ENCODE data around the gene KCNIP4. TPM values are rescaled to one million over a fixed set of nuclear protein-coding genes. Genes with fewer than 3 reads are reported as not detected.

The KCNIP4 gene
- total RNA-seq, 1 donor: not detected

DNA sequence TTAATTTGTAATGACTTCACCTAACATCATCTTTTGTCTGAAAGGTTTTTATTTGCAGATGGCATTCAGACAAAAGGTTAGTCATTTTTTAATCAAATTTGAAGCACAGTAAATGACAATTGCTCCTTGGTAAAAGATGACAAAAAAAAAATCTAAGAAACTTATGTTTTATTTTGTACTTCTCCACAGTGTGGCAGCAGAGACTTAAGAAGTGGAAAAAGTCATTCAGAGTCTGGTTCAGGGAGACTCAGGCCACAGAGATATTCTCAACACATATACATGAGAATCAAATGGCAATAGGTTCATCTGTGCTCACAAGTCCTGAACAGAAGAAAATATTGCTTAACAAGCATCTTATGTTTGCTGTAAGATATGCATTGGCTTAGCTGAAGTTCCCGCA is 436.2 kb downstream of the KCNIP4 start:
- Histone ChIP-seq H3K9me3 (ENCODE audit: low read depth, low read length) (no peaks in the 10 kb centered on the region), H3K4me2 (ENCODE audit: insufficient read depth, low read length) (no peak overlapping the region), H3K36me3 (ENCODE audit: insufficient read depth, low read length) (no peaks in the 10 kb centered on the region), H2AFZ (ENCODE audit: low read length) (no peak overlapping the region), H4K20me1 (ENCODE audit: insufficient read depth, low read length) (no peaks in the 10 kb centered on the region), H3K27ac (ENCODE audit: low read depth, low read length) (no peak overlapping the region), H3K79me2 (ENCODE audit: insufficient read depth, low read length) (no peaks in the 10 kb centered on the region), H3K4me1 (ENCODE audit: insufficient read depth, low read length) (no peaks in the 10 kb centered on the region), H3K27me3 (ENCODE audit: insufficient read depth, low read length) (no peaks in the 10 kb centered on the region), H3K4me3 (ENCODE audit: insufficient read depth, low read length) (no peak overlapping the region)
- no peak for DNase-seq (ENCODE audit: insufficient read length, low spot score, missing footprints)
- TF ChIP-seq, protein P1, sequence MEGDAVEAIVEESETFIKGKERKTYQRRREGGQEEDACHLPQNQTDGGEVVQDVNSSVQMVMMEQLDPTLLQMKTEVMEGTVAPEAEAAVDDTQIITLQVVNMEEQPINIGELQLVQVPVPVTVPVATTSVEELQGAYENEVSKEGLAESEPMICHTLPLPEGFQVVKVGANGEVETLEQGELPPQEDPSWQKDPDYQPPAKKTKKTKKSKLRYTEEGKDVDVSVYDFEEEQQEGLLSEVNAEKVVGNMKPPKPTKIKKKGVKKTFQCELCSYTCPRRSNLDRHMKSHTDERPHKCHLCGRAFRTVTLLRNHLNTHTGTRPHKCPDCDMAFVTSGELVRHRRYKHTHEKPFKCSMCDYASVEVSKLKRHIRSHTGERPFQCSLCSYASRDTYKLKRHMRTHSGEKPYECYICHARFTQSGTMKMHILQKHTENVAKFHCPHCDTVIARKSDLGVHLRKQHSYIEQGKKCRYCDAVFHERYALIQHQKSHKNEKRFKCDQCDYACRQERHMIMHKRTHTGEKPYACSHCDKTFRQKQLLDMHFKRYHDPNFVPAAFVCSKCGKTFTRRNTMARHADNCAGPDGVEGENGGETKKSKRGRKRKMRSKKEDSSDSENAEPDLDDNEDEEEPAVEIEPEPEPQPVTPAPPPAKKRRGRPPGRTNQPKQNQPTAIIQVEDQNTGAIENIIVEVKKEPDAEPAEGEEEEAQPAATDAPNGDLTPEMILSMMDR (IDR thresholded peaks at IDR 0.05; ENCODE audit: extremely low read depth, low read depth, low read length): peak; percentile 22

DNA sequence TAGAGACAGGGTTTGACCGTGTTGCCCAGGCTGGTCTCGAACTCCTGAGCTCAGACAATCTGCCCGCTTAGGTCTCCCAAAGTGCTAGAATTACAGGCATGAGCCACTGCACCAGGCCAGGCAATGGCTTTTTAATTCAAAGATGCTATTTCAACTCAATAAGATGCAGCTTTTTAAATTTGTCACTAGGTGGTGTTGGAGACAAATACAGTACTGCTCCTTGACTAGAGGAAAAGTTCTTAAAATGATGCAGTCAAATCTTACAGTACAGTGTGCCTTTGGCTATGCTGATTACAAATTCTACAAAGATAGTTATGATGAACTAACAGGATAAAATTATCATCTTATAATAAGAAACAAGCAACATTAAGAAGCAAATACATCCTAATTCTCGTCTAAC is 441.1 kb downstream of the KCNIP4 start:
- Histone ChIP-seq H2AFZ (ENCODE audit: low read length) (no peak overlapping the region), H3K4me2 (ENCODE audit: insufficient read depth, low read length) (no peak overlapping the region), H3K27ac (ENCODE audit: low read depth, low read length) (no peak overlapping the region), H3K36me3 (ENCODE audit: insufficient read depth, low read length) (no peaks in the 10 kb centered on the region), H4K20me1 (ENCODE audit: insufficient read depth, low read length) (no peaks in the 10 kb centered on the region), H3K4me3 (ENCODE audit: insufficient read depth, low read length) (no peak overlapping the region), H3K4me1 (ENCODE audit: insufficient read depth, low read length) (no peaks in the 10 kb centered on the region), H3K79me2 (ENCODE audit: insufficient read depth, low read length) (no peaks in the 10 kb centered on the region), H3K9me3 (ENCODE audit: low read depth, low read length) (no peaks in the 10 kb centered on the region), H3K27me3 (ENCODE audit: insufficient read depth, low read length) (no peaks in the 10 kb centered on the region)
- no peak for DNase-seq (ENCODE audit: insufficient read length, low spot score, missing footprints)
- TF ChIP-seq, protein P1 (IDR thresholded peaks at IDR 0.05; ENCODE audit: extremely low read depth, low read depth, low read length): peak; percentile 13

DNA sequence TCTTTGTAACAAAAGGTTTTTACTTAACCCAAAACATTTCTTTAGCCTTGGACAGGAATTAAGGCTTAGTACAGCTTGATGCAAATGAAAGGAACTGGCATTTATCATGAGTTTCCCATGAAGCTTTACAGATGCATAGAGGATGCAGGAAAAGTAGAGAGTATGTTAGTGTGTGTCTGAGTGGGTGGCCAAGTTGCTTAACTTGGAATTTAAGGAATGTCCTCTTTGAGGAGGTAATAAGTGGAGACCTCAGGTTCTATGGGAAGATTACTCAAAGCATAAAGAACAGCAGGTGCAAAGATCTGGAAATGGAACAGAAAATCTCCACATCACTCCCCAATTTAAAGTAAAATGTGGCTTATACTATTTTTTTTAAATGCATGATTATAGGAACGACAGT is 457.9 kb downstream of the KCNIP4 start:
- Histone ChIP-seq H3K4me2 (ENCODE audit: insufficient read depth, low read length) (no peak overlapping the region), H3K27ac (ENCODE audit: low read depth, low read length) (no peak overlapping the region), H2AFZ (ENCODE audit: low read length) (no peak overlapping the region), H3K79me2 (ENCODE audit: insufficient read depth, low read length) (no peaks in the 10 kb centered on the region), H3K27me3 (ENCODE audit: insufficient read depth, low read length) (no peaks in the 10 kb centered on the region), H3K9me3 (ENCODE audit: low read depth, low read length) (no peaks in the 10 kb centered on the region), H4K20me1 (ENCODE audit: insufficient read depth, low read length) (no peaks in the 10 kb centered on the region), H3K4me1 (ENCODE audit: insufficient read depth, low read length) (no peaks in the 10 kb centered on the region), H3K36me3 (ENCODE audit: insufficient read depth, low read length) (no peaks in the 10 kb centered on the region), H3K4me3 (ENCODE audit: insufficient read depth, low read length) (no peak overlapping the region)
- TF ChIP-seq, protein P1 (IDR thresholded peaks at IDR 0.05; ENCODE audit: extremely low read depth, low read depth, low read length): no peak
- DNase-seq (ENCODE audit: insufficient read length, low spot score, missing footprints): no peak

DNA sequence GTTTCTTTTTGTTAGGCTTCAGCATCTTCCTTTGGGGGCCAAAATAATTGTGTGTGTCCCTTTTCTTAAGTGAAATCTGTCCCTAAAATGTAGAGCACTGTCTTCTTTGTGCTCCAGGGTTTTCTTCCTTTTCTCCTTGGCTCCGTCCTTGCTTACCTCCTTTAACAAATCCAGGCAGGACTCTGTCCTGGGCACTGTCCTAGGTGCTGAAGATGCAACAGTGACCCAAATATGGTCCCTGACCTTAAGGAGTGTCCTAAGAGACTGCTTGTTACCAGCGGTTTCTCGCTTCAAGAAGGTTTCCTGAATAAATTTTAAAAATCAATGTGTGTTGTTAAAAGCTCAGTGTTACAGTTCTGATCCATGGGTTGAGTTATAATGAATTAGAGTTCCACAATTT is 471.8 kb downstream of the KCNIP4 start:
- H3K79me2 ChIP-seq (ENCODE audit: insufficient read depth, low read length): no peaks in the 10 kb centered on the region
- no peak overlapping the region for H3K4me2 ChIP-seq (ENCODE audit: insufficient read depth, low read length)
- no peaks in the 10 kb centered on the region for H3K9me3 ChIP-seq (ENCODE audit: low read depth, low read length)
- no peaks in the 10 kb centered on the region for H3K36me3 ChIP-seq (ENCODE audit: insufficient read depth, low read length)
- H3K4me1 ChIP-seq (ENCODE audit: insufficient read depth, low read length): no peaks in the 10 kb centered on the region
- H3K27me3 ChIP-seq (ENCODE audit: insufficient read depth, low read length): no peaks in the 10 kb centered on the region
- DNase-seq (ENCODE audit: insufficient read length, low spot score, missing footprints): no peak
- no peak overlapping the region for H3K4me3 ChIP-seq (ENCODE audit: insufficient read depth, low read length)
- TF ChIP-seq, protein P1 (IDR thresholded peaks at IDR 0.05; ENCODE audit: extremely low read depth, low read depth, low read length): no peak
- no peak overlapping the region for H2AFZ ChIP-seq (ENCODE audit: low read length)
- H3K27ac ChIP-seq (ENCODE audit: low read depth, low read length): no peak overlapping the region
- no peaks in the 10 kb centered on the region for H4K20me1 ChIP-seq (ENCODE audit: insufficient read depth, low read length)
